Measurements from ENCODE around the gene SRRM4.

Gene SRRM4

DNA sequence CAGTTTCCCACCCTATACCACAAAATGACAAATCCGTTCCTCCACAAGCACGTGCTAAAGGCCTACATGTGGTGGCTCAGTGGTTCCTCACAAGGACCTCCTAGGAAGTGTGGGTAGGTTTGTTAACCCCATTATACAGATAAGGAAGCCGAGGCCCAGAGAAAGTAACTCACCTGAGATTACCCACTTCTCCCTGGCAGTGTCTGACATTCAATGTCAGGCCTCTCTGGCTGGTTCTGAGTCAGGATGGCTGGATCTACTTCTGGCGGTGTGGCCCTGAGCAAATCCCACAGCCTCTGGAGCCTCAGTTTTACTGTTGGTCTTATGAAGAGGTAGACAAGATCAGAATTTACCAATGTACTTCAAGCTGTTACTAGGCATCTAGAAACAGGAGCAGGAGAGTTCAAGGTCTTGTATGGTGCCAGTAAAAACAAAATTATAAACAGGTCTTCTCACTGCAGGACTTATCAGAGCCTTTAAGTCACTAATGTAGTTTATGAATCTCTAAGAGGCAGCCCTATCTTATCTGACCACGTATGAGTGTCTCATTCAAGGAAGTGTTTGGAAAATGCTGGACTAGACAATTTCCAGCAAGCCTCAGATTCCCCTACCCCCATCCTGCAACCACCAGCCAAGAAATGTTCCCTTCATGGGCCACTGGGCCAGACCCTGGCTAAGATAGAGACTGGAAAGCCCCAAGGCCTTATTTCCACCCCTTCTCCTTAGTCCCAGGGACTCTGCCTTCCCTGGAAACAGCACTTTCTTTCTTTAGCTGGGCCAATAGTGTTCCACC is 201.6 kb downstream of the SRRM4 start:
- peak overlapping the region; percentile 76 for H3K4ac ChIP-seq (ENCODE audit: low read depth, low read length)
- H4K8ac ChIP-seq (ENCODE audit: low read depth, low read length): peak overlapping the region; percentile 43
- peak; percentile 57 to 71 for DNase-seq
- peaks cover 12 to 19% of the 10 kb centered on the region in 2 experiments for H3K36me3 ChIP-seq (ENCODE audit: control insufficient read depth in 1 of 2, insufficient read depth in 2 of 2, low read length in 2 of 2)
- no peak overlapping the region for H3K18ac ChIP-seq (ENCODE audit: low read length)
- peaks cover 20% of the 10 kb centered on the region for H3K79me2 ChIP-seq (ENCODE audit: control insufficient read depth, insufficient read depth, low read length, poor library complexity)
- H3K14ac ChIP-seq (ENCODE audit: low read length): peak overlapping the region; percentile 24
- H3K23ac ChIP-seq (ENCODE audit: low read length): no peak overlapping the region
- peaks cover 15 to 21% of the 10 kb centered on the region in 2 experiments for H3K4me1 ChIP-seq (ENCODE audit: control insufficient read depth in 1 of 2, insufficient read depth in 2 of 2, low read length in 2 of 2)
- H3K27me3 ChIP-seq (ENCODE audit: insufficient read depth, low read length): no peaks in the 10 kb centered on the region
- no peak overlapping the region for H3K4me3 ChIP-seq (ENCODE audit: low read depth, low read length)
- peak overlapping the region; percentile 47 for H2BK5ac ChIP-seq (ENCODE audit: low read depth, low read length, poor library complexity)
- no peak overlapping the region for H3K4me2 ChIP-seq (ENCODE audit: low read length)
- peaks cover 26% of the 10 kb centered on the region for H3K79me1 ChIP-seq (ENCODE audit: low read length)
- peak overlapping the region; percentile 82 for H2BK12ac ChIP-seq (ENCODE audit: low read length)
- no peak overlapping the region for H2BK120ac ChIP-seq (ENCODE audit: insufficient read depth, low read length, poor library complexity)
- H3K27ac ChIP-seq (ENCODE audit: low read depth, low read length): peak overlapping the region; percentile 24
- no peaks in the 10 kb centered on the region for H3K9me3 ChIP-seq (ENCODE audit: insufficient read depth, low read depth, low read length)
- H2AFZ ChIP-seq (ENCODE audit: insufficient read depth, low read length, poor library complexity): no peak overlapping the region
- H3K9ac ChIP-seq (ENCODE audit: low read length): no peak overlapping the region
- H2AK5ac ChIP-seq (ENCODE audit: low read length): peak overlapping the region; percentile 39
- H4K91ac ChIP-seq (ENCODE audit: low read depth, low read length): peak overlapping the region; percentile 81
- WGBS (ENCODE audit: extremely low coverage, insufficient coverage, insufficient read length): no CpG with 5 or more reads among the region's 5 CpGs
- H4K12ac ChIP-seq (ENCODE audit: low read depth, low read length): no peak overlapping the region

DNA sequence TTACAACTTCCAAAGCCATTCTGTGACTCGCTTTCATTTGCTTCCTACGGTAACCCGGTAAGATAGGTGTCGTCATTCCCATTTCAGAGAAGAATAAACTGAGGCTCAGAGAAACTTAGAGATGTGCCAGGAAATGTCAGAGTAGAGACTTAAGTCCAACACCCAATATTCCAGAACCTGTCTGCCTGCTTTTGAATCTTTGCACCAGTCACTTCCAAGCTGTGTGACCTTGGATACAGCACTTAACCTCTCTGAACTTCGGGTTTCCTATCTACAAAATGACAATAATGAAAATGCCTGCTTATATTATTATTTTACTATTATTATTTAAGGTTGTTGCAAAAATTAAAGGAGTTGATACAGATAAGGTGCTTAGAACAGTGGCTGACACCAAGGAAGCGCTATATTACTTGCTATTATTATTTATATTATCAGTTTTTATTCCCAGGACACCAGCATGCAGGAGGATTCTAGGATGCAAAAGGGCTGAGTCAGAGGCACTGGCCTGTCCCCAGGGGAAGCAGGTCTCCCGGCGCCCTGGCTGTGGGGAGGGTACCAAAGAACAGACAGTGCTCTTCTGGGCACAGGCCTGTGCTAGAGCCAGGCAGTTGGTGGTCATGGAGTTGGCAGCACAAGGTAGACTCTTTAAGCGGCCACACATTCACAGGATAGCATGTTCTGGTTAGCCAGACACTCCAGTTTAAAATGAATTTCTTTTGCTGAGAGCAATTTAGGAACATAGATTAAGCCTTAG is 202.8 kb downstream of the SRRM4 start:
- Histone ChIP-seq H3K4me1 (ENCODE audit: control insufficient read depth in 1 of 2, insufficient read depth in 2 of 2, low read length in 2 of 2) (peaks cover 12 to 15% of the 10 kb centered on the region in 2 experiments), H2BK120ac (ENCODE audit: insufficient read depth, low read length, poor library complexity) (no peak overlapping the region)
- WGBS (ENCODE audit: extremely low coverage, insufficient coverage, insufficient read length): no CpG with 5 or more reads among the region's 9 CpGs

DNA sequence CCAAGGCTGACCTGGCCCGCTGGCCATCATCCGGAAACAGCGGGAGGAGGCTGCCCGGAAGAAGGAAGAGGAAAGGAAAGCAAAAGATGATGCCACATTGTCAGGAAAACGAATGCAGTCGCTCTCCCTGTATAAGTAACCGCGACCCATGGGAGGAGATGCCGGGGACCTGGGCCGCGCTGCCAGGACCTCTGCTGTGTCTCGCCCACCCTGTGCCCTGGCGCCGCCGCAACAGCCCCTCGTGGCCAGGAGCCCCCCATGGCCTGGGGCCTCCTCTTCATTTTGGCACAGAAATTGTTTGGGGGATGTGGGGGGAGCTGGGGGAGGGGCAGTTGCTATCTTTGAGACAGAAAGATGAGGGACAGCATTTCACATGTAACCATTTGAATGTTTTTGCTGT is 213.9 kb downstream of the SRRM4 start:
- H3K9ac ChIP-seq (ENCODE audit: low read length): no peak overlapping the region
- no peak overlapping the region for H2AK5ac ChIP-seq (ENCODE audit: low read length)
- no peak overlapping the region for H4K12ac ChIP-seq (ENCODE audit: low read depth, low read length)
- H3K27ac ChIP-seq (ENCODE audit: low read depth, low read length): no peak overlapping the region
- DNase-seq: no peak
- peaks cover 5 to 16% of the 10 kb centered on the region in 2 experiments for H3K4me1 ChIP-seq (ENCODE audit: control insufficient read depth in 1 of 2, insufficient read depth in 2 of 2, low read length in 2 of 2)
- no peak overlapping the region for H3K23ac ChIP-seq (ENCODE audit: low read length)
- no peak overlapping the region for H4K91ac ChIP-seq (ENCODE audit: low read depth, low read length)
- H2BK5ac ChIP-seq (ENCODE audit: low read depth, low read length, poor library complexity): no peak overlapping the region
- H3K4ac ChIP-seq (ENCODE audit: low read depth, low read length): no peak overlapping the region
- no peak overlapping the region for H3K4me3 ChIP-seq (ENCODE audit: low read depth, low read length)
- H3K79me2 ChIP-seq (ENCODE audit: control insufficient read depth, insufficient read depth, low read length, poor library complexity): no peaks in the 10 kb centered on the region
- no peak overlapping the region for H2BK120ac ChIP-seq (ENCODE audit: insufficient read depth, low read length, poor library complexity)
- H3K79me1 ChIP-seq (ENCODE audit: low read length): peaks cover 8% of the 10 kb centered on the region
- WGBS (ENCODE audit: extremely low coverage, insufficient coverage, insufficient read length): no CpG with 5 or more reads among the region's 16 CpGs
- H3K27me3 ChIP-seq (ENCODE audit: insufficient read depth, low read length): no peaks in the 10 kb centered on the region
- H2AFZ ChIP-seq (ENCODE audit: insufficient read depth, low read length, poor library complexity): no peak overlapping the region
- no peak overlapping the region for H2BK12ac ChIP-seq (ENCODE audit: low read length)
- no peak overlapping the region for H3K18ac ChIP-seq (ENCODE audit: low read length)
- H4K8ac ChIP-seq (ENCODE audit: low read depth, low read length): no peak overlapping the region
- H3K9me3 ChIP-seq (ENCODE audit: insufficient read depth, low read depth, low read length): no peaks in the 10 kb centered on the region
- H3K14ac ChIP-seq (ENCODE audit: low read length): no peak overlapping the region
- H3K4me2 ChIP-seq (ENCODE audit: low read length): no peak overlapping the region
- peaks cover 17 to 30% of the 10 kb centered on the region in 2 experiments for H3K36me3 ChIP-seq (ENCODE audit: control insufficient read depth in 1 of 2, insufficient read depth in 2 of 2, low read length in 2 of 2)

More for the DNA sequence above, 202.8 kb downstream of the SRRM4 start:
- H3K4me3 ChIP-seq (ENCODE audit: low read depth, low read length): no peak overlapping the region
- H3K27ac ChIP-seq (ENCODE audit: low read depth, low read length): peak overlapping the region; percentile 7
- no peak overlapping the region for H3K4me2 ChIP-seq (ENCODE audit: low read length)
- no peak overlapping the region for H3K18ac ChIP-seq (ENCODE audit: low read length)
- no peak overlapping the region for H2BK5ac ChIP-seq (ENCODE audit: low read depth, low read length, poor library complexity)
- no peaks in the 10 kb centered on the region for H3K27me3 ChIP-seq (ENCODE audit: insufficient read depth, low read length)
- peak in 1 of 2 donors; percentile 30 for DNase-seq
- H2AFZ ChIP-seq (ENCODE audit: insufficient read depth, low read length, poor library complexity): no peak overlapping the region
- peaks cover 19% of the 10 kb centered on the region for H3K79me1 ChIP-seq (ENCODE audit: low read length)
- no peak overlapping the region for H4K12ac ChIP-seq (ENCODE audit: low read depth, low read length)
- no peak overlapping the region for H3K14ac ChIP-seq (ENCODE audit: low read length)
- no peak overlapping the region for H3K9ac ChIP-seq (ENCODE audit: low read length)
- peaks cover 16 to 29% of the 10 kb centered on the region in 2 experiments for H3K36me3 ChIP-seq (ENCODE audit: control insufficient read depth in 1 of 2, insufficient read depth in 2 of 2, low read length in 2 of 2)
- H2BK12ac ChIP-seq (ENCODE audit: low read length): no peak overlapping the region
- H3K79me2 ChIP-seq (ENCODE audit: control insufficient read depth, insufficient read depth, low read length, poor library complexity): peaks cover 16% of the 10 kb centered on the region
- no peak overlapping the region for H4K91ac ChIP-seq (ENCODE audit: low read depth, low read length)
- H4K8ac ChIP-seq (ENCODE audit: low read depth, low read length): no peak overlapping the region
- H2AK5ac ChIP-seq (ENCODE audit: low read length): no peak overlapping the region
- no peak overlapping the region for H3K23ac ChIP-seq (ENCODE audit: low read length)
- peak overlapping the region; percentile 42 for H3K4ac ChIP-seq (ENCODE audit: low read depth, low read length)
- no peaks in the 10 kb centered on the region for H3K9me3 ChIP-seq (ENCODE audit: insufficient read depth, low read depth, low read length)

DNA sequence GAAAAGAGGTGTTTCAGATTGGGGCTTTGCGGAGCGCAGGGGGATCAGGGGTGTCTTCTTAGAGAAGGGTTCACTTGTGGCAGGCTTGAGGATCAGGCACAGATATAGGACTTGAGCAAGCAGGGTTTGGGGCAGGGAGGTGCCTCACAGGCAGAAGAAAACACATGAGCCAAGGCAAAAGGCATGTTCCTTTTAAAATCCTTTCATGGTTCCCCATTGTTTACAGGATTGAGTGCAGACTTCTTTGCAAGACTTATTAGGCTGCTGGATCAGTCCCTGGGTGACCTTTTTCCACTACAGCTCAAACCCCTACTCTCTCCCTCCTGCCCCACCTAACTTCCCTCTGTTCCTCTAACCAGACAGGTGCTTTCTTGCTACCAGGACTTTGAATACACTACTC is 217.1 kb downstream of the SRRM4 start:
- H4K91ac ChIP-seq (ENCODE audit: low read depth, low read length): peak overlapping the region; percentile 28
- H3K27ac ChIP-seq (ENCODE audit: low read depth, low read length): no peak overlapping the region
- H3K4me1 ChIP-seq (ENCODE audit: control insufficient read depth in 1 of 2, insufficient read depth in 2 of 2, low read length in 2 of 2): peaks cover 5 to 16% of the 10 kb centered on the region in 2 experiments
- H2AFZ ChIP-seq (ENCODE audit: insufficient read depth, low read length, poor library complexity): no peak overlapping the region
- no peak overlapping the region for H3K23ac ChIP-seq (ENCODE audit: low read length)
- peaks cover 17 to 18% of the 10 kb centered on the region in 2 experiments for H3K36me3 ChIP-seq (ENCODE audit: control insufficient read depth in 1 of 2, insufficient read depth in 2 of 2, low read length in 2 of 2)
- H3K14ac ChIP-seq (ENCODE audit: low read length): no peak overlapping the region
- no peaks in the 10 kb centered on the region for H3K27me3 ChIP-seq (ENCODE audit: insufficient read depth, low read length)
- peak overlapping the region; percentile 65 for H4K8ac ChIP-seq (ENCODE audit: low read depth, low read length)
- H3K9me3 ChIP-seq (ENCODE audit: insufficient read depth, low read depth, low read length): no peaks in the 10 kb centered on the region
- H3K9ac ChIP-seq (ENCODE audit: low read length): no peak overlapping the region
- no peaks in the 10 kb centered on the region for H3K79me2 ChIP-seq (ENCODE audit: control insufficient read depth, insufficient read depth, low read length, poor library complexity)
- H3K79me1 ChIP-seq (ENCODE audit: low read length): peaks cover 8% of the 10 kb centered on the region
- peak overlapping the region; percentile 66 for H2BK12ac ChIP-seq (ENCODE audit: low read length)
- no peak overlapping the region for H3K4me3 ChIP-seq (ENCODE audit: low read depth, low read length)
- no peak overlapping the region for H2AK5ac ChIP-seq (ENCODE audit: low read length)
- H2BK5ac ChIP-seq (ENCODE audit: low read depth, low read length, poor library complexity): no peak overlapping the region
- no peak overlapping the region for H4K12ac ChIP-seq (ENCODE audit: low read depth, low read length)
- H3K18ac ChIP-seq (ENCODE audit: low read length): no peak overlapping the region
- no CpG with 5 or more reads among the region's 2 CpGs for WGBS (ENCODE audit: extremely low coverage, insufficient coverage, insufficient read length)
- peak overlapping the region; percentile 48 for H2BK120ac ChIP-seq (ENCODE audit: insufficient read depth, low read length, poor library complexity)
- no peak overlapping the region for H3K4me2 ChIP-seq (ENCODE audit: low read length)
- no peak overlapping the region for H3K4ac ChIP-seq (ENCODE audit: low read depth, low read length)
- no peak for DNase-seq

Measured in trophoblast cell (in vitro differentiated cells and primary cell).